Osteocyte (in vitro differentiated cells): Measurements from ENCODE around the gene TEX54. TPM values are rescaled to one million over a fixed set of nuclear protein-coding genes. Genes with fewer than 3 reads are reported as not detected.
A peak's percentile ranks its signal among the peaks of the same experiment; 100 is the strongest.
"Not testable (repeated sequence)": the region's sequence is repeated elsewhere in the genome, so short reads cannot be mapped to it uniquely, and the experiment has no call there.

Experiments
- DNase-seq: peaks from one replicate; pipeline ENCODE4 v3.0.0; 2021; ENCODE audit warnings: mixed read lengths; ENCODE audit not compliant: unreplicated experiment; ENCODE audit errors: extremely low spot score
- H3K27ac Mint-ChIP-seq: one replicate; pipeline ENCODE4 v1.8.0; 2021; ENCODE audit warnings: mild to moderate bottlenecking, mixed read lengths; ENCODE audit not compliant: unreplicated experiment
- H3K27me3 Mint-ChIP-seq: one replicate; pipeline ENCODE4 v1.8.0; 2021; ENCODE audit warnings: mixed read lengths; ENCODE audit not compliant: unreplicated experiment
- H3K36me3 Mint-ChIP-seq: one replicate; pipeline ENCODE4 v1.8.0; 2021; ENCODE audit warnings: mixed read lengths; ENCODE audit not compliant: unreplicated experiment
- H3K4me1 Mint-ChIP-seq: one replicate; pipeline ENCODE4 v1.8.0; 2021; ENCODE audit warnings: mixed read lengths; ENCODE audit not compliant: unreplicated experiment
- H3K4me3 Mint-ChIP-seq: one replicate; pipeline ENCODE4 v1.8.0; 2021; ENCODE audit warnings: mild to moderate bottlenecking, moderate library complexity, mixed read lengths; ENCODE audit not compliant: unreplicated experiment
- H3K9me3 Mint-ChIP-seq: one replicate; pipeline ENCODE4 v1.8.0; 2021; ENCODE audit warnings: mixed read lengths; ENCODE audit not compliant: unreplicated experiment
- total RNA-seq: library from RNA; stranded (reverse); gene quantifications from 2 replicates; pipeline ENCODE4 v1.2.1, GENCODE V29; 2021
- TF ChIP-seq, protein P1 (sequence below): fragments of 200-600 bp; sonication (generic); IDR thresholded peaks from 2 replicates; pipeline ENCODE4 v1.5.0; 2021; ENCODE audit warnings: antibody characterized with exemption, mild to moderate bottlenecking, moderate library complexity

The TEX54 gene
- total RNA-seq, 1 donor from 2014 or later: not detected

DNA sequence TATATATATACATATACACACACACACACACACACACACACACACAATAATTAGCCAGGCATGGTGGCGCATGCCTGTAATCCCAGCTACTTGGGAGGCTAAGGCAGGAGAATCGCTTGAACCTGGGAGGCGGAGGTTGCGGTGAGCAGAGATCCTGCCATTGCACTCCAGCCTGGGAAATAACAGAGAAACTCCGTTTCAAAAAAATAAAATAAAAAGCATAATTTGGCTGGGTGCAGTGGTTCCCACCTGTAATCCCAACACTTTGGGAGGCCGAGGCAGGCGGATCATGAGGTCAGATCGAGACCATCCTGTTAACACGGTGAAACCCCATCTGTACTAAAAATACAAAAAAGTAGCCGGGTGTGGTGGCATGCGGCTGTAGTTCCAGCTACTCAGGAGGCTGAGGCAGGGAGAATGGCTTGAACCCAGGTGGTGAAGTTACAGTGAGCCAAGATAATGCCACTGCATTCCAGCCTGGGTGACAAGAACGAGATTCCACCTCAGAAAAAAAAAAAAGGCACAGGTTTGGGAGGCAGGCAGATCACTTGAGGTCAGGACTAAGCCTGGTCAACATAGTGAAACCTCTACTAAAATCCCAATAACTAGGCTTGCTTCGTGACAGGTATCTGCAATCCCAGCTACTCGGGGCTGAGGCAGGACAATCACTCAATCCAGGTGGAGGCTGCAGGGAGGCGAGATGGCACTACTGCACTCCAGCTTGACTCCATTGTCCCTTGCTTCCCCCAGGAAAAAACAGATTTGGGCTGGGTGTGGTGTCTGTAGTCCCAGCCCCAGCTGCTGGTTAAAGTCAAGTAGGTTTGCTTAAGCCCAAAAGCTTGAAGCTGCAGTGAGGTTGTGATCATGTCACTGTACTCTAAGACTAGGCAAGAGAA is 18.5 kb upstream of the TEX54 start:
- Mint-ChIP-seq H3K27ac (no peak overlapping the region), H3K4me1 (peaks cover 30% of the 10 kb centered on the region), H3K36me3 (peaks cover 37% of the 10 kb centered on the region), H3K4me3 (no peak overlapping the region), H3K9me3 (no peaks in the 10 kb centered on the region), H3K27me3 (no peaks in the 10 kb centered on the region)
- TF ChIP-seq, protein P1, sequence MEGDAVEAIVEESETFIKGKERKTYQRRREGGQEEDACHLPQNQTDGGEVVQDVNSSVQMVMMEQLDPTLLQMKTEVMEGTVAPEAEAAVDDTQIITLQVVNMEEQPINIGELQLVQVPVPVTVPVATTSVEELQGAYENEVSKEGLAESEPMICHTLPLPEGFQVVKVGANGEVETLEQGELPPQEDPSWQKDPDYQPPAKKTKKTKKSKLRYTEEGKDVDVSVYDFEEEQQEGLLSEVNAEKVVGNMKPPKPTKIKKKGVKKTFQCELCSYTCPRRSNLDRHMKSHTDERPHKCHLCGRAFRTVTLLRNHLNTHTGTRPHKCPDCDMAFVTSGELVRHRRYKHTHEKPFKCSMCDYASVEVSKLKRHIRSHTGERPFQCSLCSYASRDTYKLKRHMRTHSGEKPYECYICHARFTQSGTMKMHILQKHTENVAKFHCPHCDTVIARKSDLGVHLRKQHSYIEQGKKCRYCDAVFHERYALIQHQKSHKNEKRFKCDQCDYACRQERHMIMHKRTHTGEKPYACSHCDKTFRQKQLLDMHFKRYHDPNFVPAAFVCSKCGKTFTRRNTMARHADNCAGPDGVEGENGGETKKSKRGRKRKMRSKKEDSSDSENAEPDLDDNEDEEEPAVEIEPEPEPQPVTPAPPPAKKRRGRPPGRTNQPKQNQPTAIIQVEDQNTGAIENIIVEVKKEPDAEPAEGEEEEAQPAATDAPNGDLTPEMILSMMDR: no peak
- no peak for DNase-seq

DNA sequence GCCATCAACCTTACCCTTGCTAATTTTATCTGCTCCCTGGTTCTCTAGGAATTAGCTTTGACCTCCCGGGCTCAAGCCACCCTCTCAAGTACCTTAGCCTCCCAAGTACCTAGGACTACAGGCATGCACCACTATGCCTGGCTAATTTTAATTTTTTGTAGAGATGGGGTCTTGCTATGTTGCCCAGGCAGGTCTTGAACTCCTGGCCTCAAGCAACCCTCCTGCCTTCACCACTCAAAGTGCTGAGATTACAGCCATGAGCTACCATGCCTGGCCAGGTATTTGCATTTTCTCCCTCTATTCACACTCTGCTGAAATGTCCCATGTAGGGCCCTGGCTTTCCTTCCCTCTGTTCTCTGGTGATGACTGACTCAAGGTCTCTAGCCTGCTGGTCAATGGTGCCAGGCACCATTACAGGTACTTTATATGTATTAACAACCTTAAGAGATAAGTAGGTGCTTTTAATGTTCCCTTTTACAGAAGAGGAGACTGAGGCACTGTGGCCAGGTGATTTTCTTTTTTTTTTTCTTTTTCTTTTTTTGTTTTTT is 15.2 kb upstream of the TEX54 start:
- H3K4me1 Mint-ChIP-seq: peaks cover 7% of the 10 kb centered on the region
- no peak overlapping the region for H3K4me3 Mint-ChIP-seq
- DNase-seq: no peak
- H3K27me3 Mint-ChIP-seq: no peaks in the 10 kb centered on the region
- H3K9me3 Mint-ChIP-seq: no peaks in the 10 kb centered on the region
- TF ChIP-seq, protein P1: no peak
- peaks cover 14% of the 10 kb centered on the region for H3K36me3 Mint-ChIP-seq
- H3K27ac Mint-ChIP-seq: no peak overlapping the region

DNA sequence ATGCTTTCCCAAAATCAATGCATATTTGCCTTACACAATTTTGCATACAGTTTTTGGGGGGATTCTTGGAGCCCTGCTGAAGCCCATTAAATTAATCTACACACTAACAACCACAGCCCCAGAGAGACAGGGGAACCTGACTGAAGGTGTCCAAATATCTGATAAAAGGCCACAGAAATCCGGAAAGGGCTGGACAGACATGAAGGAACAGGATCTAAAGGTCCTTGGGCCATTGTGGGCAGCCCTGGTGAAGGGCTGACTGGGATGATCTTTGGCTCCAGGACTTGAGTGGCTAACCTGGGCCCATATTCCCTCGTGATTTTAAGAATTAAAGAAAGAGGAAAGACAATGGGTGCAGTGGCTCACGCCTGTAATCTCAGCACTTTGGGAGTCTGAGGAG is 13.5 kb upstream of the TEX54 start:
- H3K27ac Mint-ChIP-seq: no peak overlapping the region
- H3K27me3 Mint-ChIP-seq: no peaks in the 10 kb centered on the region
- TF ChIP-seq, protein P1: no peak
- H3K9me3 Mint-ChIP-seq: no peaks in the 10 kb centered on the region
- H3K36me3 Mint-ChIP-seq: no peaks in the 10 kb centered on the region
- no peak for DNase-seq
- H3K4me1 Mint-ChIP-seq: no peaks in the 10 kb centered on the region
- no peak overlapping the region for H3K4me3 Mint-ChIP-seq

DNA sequence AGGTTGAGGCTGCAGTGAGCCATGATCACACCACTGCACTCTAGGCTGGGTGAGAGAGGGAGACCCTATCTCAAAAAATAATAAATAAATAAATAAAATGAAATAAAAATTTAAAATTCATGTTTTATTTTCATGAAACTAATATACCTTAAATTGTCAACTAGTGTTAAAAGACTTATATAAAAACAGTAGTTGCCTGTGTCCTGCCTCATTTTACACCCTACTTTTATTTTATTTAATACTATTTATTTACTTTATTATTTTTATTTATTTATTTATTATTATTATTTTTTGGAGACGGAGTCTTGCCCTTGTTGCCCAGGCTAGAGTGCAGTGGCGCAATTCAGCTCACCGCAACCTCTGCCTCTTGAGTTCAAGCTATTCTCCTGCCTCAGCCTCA is 11.5 kb upstream of the TEX54 start:
- TF ChIP-seq, protein P1: no peak
- Mint-ChIP-seq H3K27me3 (no peaks in the 10 kb centered on the region), H3K36me3 (no peaks in the 10 kb centered on the region), H3K9me3 (no peaks in the 10 kb centered on the region), H3K4me3 (no peak overlapping the region), H3K4me1 (peaks cover 13% of the 10 kb centered on the region), H3K27ac (no peak overlapping the region)
- DNase-seq: no peak

DNA sequence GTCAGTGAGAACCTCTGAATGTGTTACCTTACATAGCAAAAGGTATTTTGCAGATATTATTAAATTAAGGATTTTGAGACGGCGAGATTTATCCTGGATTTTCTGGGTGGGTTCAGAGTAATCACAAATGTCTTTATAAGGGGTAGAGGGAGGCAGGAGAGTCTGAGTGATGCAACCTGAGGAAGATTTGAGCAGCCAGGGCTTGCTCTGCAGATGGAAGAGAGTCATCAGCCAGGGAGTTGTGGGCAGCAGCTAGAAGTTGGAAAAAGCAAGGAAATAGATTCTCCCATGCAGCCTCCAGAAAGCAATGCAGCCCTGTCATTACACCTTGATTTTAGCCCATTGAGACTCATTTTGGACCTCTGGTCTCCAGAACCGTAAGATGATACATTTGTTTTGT is 10.8 kb upstream of the TEX54 start:
- no peaks in the 10 kb centered on the region for H3K27me3 Mint-ChIP-seq
- peak overlapping the region; percentile 7 for H3K27ac Mint-ChIP-seq
- TF ChIP-seq, protein P1: no peak
- DNase-seq: no peak
- H3K9me3 Mint-ChIP-seq: no peaks in the 10 kb centered on the region
- H3K4me1 Mint-ChIP-seq: peaks cover 17% of the 10 kb centered on the region
- no peaks in the 10 kb centered on the region for H3K36me3 Mint-ChIP-seq
- no peak overlapping the region for H3K4me3 Mint-ChIP-seq

DNA sequence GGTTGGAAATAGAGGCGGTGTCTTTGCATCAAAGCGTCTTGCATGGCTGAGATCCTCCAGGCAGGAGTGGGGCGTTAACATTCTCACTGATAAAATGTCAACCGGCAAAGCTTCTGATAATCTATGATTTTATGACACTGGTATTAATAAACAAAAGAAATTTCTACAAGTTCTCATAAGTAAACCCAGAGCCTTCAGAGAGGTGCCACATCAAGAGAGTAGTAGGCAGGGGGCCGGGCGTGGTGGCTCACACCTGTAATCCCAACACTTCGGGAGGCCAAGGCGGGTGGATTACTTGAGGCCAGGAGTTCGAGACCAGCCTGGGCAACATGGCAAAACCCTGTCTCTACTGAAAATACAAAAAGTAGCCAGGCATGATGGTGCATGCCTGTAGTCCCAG is 10.2 kb upstream of the TEX54 start:
- not testable (repeated sequence) for DNase-seq, H3K27ac Mint-ChIP-seq, H3K4me3 Mint-ChIP-seq, H3K36me3 Mint-ChIP-seq, H3K9me3 Mint-ChIP-seq, H3K27me3 Mint-ChIP-seq
- peaks cover 17% of the 10 kb centered on the region for H3K4me1 Mint-ChIP-seq
